ENCODE measurements around the gene BHLHE23. TPM values are rescaled to one million over a fixed set of nuclear protein-coding genes. Genes with fewer than 3 reads are reported as not detected.

Gene BHLHE23
- polyA plus RNA-seq, 1 of the 3 experiments (the other 2 are of a cell fraction): not detected

GRCh38 chr20:62982124-62983075, 24.4 kb downstream of the BHLHE23 start:
- H3K27me3 ChIP-seq (ENCODE audit: insufficient read depth): peaks cover 44% of the 10 kb centered on the region
- 52% methylated on average over 11 of the region's 21 CpGs for WGBS (ENCODE audit: low lambda C conversion rate)
- no peak overlapping the region for H3K9ac ChIP-seq
- H4K20me1 ChIP-seq (ENCODE audit: insufficient read depth): no peaks in the 10 kb centered on the region
- H3K4me3 ChIP-seq (ENCODE audit: low read depth in 2 of 2, low read length in 1 of 2): no peak overlapping the region
- ChIA-PET CTCF (interaction anchor here (1.0 to 3.4 kb wide), 4 partner anchors 10 to 240 kb away, joined by 3 to 24 read pairs (median 4); no protein-coding TSS in a partner anchor), POLR2A (no interaction called here)
- no peak overlapping the region for H3K4me2 ChIP-seq
- DNase-seq: no peak
- H3K4me1 ChIP-seq (ENCODE audit: control insufficient read depth in 1 of 2, insufficient read depth in 2 of 2, low read depth in 1 of 2, low read length in 1 of 2): peaks cover 0 to 6% of the 10 kb centered on the region in 2 experiments; a peak in 1 of 4 replicates
- H3K36me3 ChIP-seq (replicated peaks in 1 of 2; ENCODE audit: control insufficient read depth in 1 of 2, insufficient read depth in 2 of 2, low read length in 1 of 2): no peaks in the 10 kb centered on the region
- H3K27ac ChIP-seq (ENCODE audit: low read depth in 2 of 2, low read length in 1 of 2): no peak overlapping the region
- TF ChIP-seq SMC3 (IDR thresholded peaks at IDR 0.05; ENCODE audit: low read depth, low read length) (no peak), TEAD4 (IDR thresholded peaks at IDR 0.05; ENCODE audit: borderline replicate concordance, insufficient read depth) (no peak), EP300 (IDR thresholded peaks at IDR 0.05; ENCODE audit: borderline replicate concordance in 1 of 2, low read depth in 1 of 2, low read length in 1 of 2) (no peak), USF1 (IDR thresholded peaks at IDR 0.05; ENCODE audit: borderline replicate concordance, low read depth) (no peak), RFX5 (IDR thresholded peaks at IDR 0.05; ENCODE audit: low read length) (no peak), NRF1 (IDR thresholded peaks at IDR 0.05; ENCODE audit: low read depth, low read length) (no peak), REST (IDR thresholded peaks at IDR 0.05; ENCODE audit: low read depth, low read length) (no peak), YY1 (IDR thresholded peaks at IDR 0.05; ENCODE audit: low read depth) (no peak), CTCF (IDR thresholded peaks at IDR 0.05) (no peak), SIN3A (IDR thresholded peaks at IDR 0.05; ENCODE audit: borderline replicate concordance, low read depth, low read length) (no peak), FOXJ3 (CRISPR knock-in tag; IDR thresholded peaks at IDR 0.05) (no peak), ZBTB33 (IDR thresholded peaks at IDR 0.05; ENCODE audit: borderline replicate concordance, low read depth) (no peak), FOSL2 (IDR thresholded peaks at IDR 0.05; ENCODE audit: borderline replicate concordance, low read depth) (no peak), USF2 (IDR thresholded peaks at IDR 0.05; ENCODE audit: borderline replicate concordance, low read depth, low read length) (no peak), GATA2 (CRISPR knock-in tag; IDR thresholded peaks at IDR 0.05) (no peak), JUND (IDR thresholded peaks at IDR 0.05) (no peak), CHD2 (IDR thresholded peaks at IDR 0.05; ENCODE audit: low read length, partially characterized antibody) (no peak), TCF12 (IDR thresholded peaks at IDR 0.05) (no peak), MXI1 (IDR thresholded peaks at IDR 0.05; ENCODE audit: low read depth, low read length) (no peak)
- no peaks in the 10 kb centered on the region for H3K9me2 ChIP-seq
- H3F3A ChIP-seq (replicated peaks; ENCODE audit: insufficient read depth): no peaks in the 10 kb centered on the region
- H2AFZ ChIP-seq (ENCODE audit: low read depth): no peak overlapping the region
- no peaks in the 10 kb centered on the region for H3K79me2 ChIP-seq (ENCODE audit: insufficient read depth)
- H3K9me3 ChIP-seq: no peaks in the 10 kb centered on the region

All from SK-N-SH (cell line).